ENCODE results near the gene HS3ST4.

HS3ST4 gene

DNA sequence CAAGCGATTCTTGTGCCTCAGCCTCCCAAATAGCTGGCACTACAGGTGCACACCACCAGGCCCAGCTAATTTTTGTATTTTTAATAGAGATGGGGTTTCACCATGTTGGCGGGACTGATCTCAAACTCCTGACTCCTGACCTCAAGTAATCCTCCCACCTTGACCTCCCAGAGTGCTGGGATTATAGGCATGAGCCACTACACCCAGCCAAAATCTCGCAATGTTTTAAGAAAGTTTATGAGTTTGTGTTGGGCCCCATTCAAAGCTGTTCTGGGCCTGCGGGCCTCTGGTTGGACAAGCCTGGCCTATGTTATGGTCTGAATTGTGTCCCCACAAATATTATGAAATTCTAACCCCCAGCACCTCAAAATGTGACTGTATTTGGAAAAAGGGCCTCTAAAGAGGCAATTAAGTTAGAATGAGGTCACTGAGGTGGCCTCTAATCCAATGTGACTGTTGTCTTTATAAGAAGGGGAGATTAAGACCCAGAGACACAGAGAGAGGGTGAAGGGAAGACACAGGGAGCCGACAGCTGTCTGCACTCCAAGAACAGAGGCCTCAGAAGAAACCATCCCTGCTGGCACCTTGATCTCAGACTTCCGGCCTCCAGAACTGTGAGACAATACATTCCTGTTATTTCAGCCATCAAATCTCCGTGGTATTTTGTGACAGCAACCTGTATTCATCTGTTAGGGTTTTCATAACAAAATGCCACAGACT is 469.9 kb downstream of the HS3ST4 start:
- no peak for ATAC-seq (ENCODE audit: insufficient read depth, low read depth)
- H3K9ac ChIP-seq (ENCODE audit: low read depth, low read length) = no peak overlapping the region
- no peak for TF ChIP-seq EZH2 (IDR thresholded peaks at IDR 0.05; ENCODE audit: borderline replicate concordance, low read depth, low read length, severe bottlenecking)
- TF ChIP-seq, protein P1, sequence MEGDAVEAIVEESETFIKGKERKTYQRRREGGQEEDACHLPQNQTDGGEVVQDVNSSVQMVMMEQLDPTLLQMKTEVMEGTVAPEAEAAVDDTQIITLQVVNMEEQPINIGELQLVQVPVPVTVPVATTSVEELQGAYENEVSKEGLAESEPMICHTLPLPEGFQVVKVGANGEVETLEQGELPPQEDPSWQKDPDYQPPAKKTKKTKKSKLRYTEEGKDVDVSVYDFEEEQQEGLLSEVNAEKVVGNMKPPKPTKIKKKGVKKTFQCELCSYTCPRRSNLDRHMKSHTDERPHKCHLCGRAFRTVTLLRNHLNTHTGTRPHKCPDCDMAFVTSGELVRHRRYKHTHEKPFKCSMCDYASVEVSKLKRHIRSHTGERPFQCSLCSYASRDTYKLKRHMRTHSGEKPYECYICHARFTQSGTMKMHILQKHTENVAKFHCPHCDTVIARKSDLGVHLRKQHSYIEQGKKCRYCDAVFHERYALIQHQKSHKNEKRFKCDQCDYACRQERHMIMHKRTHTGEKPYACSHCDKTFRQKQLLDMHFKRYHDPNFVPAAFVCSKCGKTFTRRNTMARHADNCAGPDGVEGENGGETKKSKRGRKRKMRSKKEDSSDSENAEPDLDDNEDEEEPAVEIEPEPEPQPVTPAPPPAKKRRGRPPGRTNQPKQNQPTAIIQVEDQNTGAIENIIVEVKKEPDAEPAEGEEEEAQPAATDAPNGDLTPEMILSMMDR (IDR thresholded peaks at IDR 0.05; ENCODE audit: borderline replicate concordance, extremely low read depth, low read length, poor library complexity, severe bottlenecking) = no peak

GRCh38 chr16:26169473-26169872 is 477.7 kb downstream of the HS3ST4 start:
- Histone ChIP-seq H3K27ac (ENCODE audit: low read length) (no peak overlapping the region), H2AFZ (ENCODE audit: low read depth, low read length) (no peak overlapping the region), H4K20me1 (ENCODE audit: insufficient read depth, low read length) (no peaks in the 10 kb centered on the region), H3K4me1 (ENCODE audit: insufficient read depth, low read length) (no peaks in the 10 kb centered on the region), H3K9me3 (ENCODE audit: insufficient read depth, low read length, severe bottlenecking) (no peaks in the 10 kb centered on the region), H3K79me2 (ENCODE audit: insufficient read depth, low read length) (no peaks in the 10 kb centered on the region), H3K36me3 (ENCODE audit: insufficient read depth, low read length) (no peaks in the 10 kb centered on the region), H3K9ac (ENCODE audit: low read depth, low read length) (no peak overlapping the region), H3K4me2 (ENCODE audit: insufficient read depth, low read length) (no peak overlapping the region), H3K4me3 (ENCODE audit: low read depth in 1 of 2, low read length in 2 of 2) (no peak overlapping the region), H3K27me3 (ENCODE audit: insufficient read depth, low read length, poor library complexity) (no peaks in the 10 kb centered on the region)
- ATAC-seq (ENCODE audit: insufficient read depth, low read depth) = no peak
- TF ChIP-seq, protein P1 (IDR thresholded peaks at IDR 0.05; ENCODE audit: borderline replicate concordance, extremely low read depth, low read length, poor library complexity, severe bottlenecking) = no peak
- TF ChIP-seq EZH2 (IDR thresholded peaks at IDR 0.05; ENCODE audit: borderline replicate concordance, low read depth, low read length, severe bottlenecking) = no peak
- DNase-seq = no peak

More for the DNA sequence above, 469.9 kb downstream of the HS3ST4 start:
- no peak overlapping the region for H2AFZ ChIP-seq (ENCODE audit: low read depth, low read length)
- H3K4me1 ChIP-seq (ENCODE audit: insufficient read depth, low read length) = no peaks in the 10 kb centered on the region
- H3K9me3 ChIP-seq (ENCODE audit: insufficient read depth, low read length, severe bottlenecking) = no peaks in the 10 kb centered on the region
- no peak overlapping the region for H3K27ac ChIP-seq (ENCODE audit: low read length)
- no peaks in the 10 kb centered on the region for H3K27me3 ChIP-seq (ENCODE audit: insufficient read depth, low read length, poor library complexity)
- H3K79me2 ChIP-seq (ENCODE audit: insufficient read depth, low read length) = no peaks in the 10 kb centered on the region
- H3K4me2 ChIP-seq (ENCODE audit: insufficient read depth, low read length) = no peak overlapping the region
- DNase-seq = no peak
- no peaks in the 10 kb centered on the region for H4K20me1 ChIP-seq (ENCODE audit: insufficient read depth, low read length)
- no peak overlapping the region for H3K4me3 ChIP-seq (ENCODE audit: low read depth in 1 of 2, low read length in 2 of 2)
- no peaks in the 10 kb centered on the region for H3K36me3 ChIP-seq (ENCODE audit: insufficient read depth, low read length)

DNA sequence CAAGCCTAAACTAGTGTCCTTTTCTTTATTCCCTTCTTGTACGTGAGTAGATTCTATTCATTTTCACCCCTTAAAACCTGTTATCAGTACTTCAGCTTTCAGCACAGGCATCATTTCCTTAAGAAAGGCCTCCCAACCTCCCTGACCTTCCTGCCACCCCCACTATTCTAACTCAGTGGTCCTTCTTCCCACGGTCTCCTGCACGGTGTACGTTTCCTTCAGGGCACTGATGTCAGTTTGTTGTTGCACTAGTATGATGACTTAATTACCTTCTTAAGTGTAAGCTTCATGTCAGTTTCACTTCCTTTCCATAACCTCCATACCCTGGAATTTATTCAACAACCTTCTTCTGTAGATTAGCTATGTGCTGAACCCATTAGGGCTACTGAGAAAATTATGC is 484.2 kb downstream of the HS3ST4 start:
- no peaks in the 10 kb centered on the region for H3K79me2 ChIP-seq (ENCODE audit: insufficient read depth, low read length)
- no peaks in the 10 kb centered on the region for H3K9me3 ChIP-seq (ENCODE audit: insufficient read depth, low read length, severe bottlenecking)
- DNase-seq (no peak), ATAC-seq (ENCODE audit: insufficient read depth, low read depth) (no peak)
- H3K4me3 ChIP-seq (ENCODE audit: low read depth in 1 of 2, low read length in 2 of 2) = no peak overlapping the region
- TF ChIP-seq, protein P1 (IDR thresholded peaks at IDR 0.05; ENCODE audit: borderline replicate concordance, extremely low read depth, low read length, poor library complexity, severe bottlenecking) = no peak
- TF ChIP-seq EZH2 (IDR thresholded peaks at IDR 0.05; ENCODE audit: borderline replicate concordance, low read depth, low read length, severe bottlenecking) = no peak
- H3K36me3 ChIP-seq (ENCODE audit: insufficient read depth, low read length) = no peaks in the 10 kb centered on the region
- no peak overlapping the region for H2AFZ ChIP-seq (ENCODE audit: low read depth, low read length)
- H3K4me2 ChIP-seq (ENCODE audit: insufficient read depth, low read length) = no peak overlapping the region
- no peak overlapping the region for H3K27ac ChIP-seq (ENCODE audit: low read length)
- H4K20me1 ChIP-seq (ENCODE audit: insufficient read depth, low read length) = no peaks in the 10 kb centered on the region
- no peaks in the 10 kb centered on the region for H3K27me3 ChIP-seq (ENCODE audit: insufficient read depth, low read length, poor library complexity)
- no peaks in the 10 kb centered on the region for H3K4me1 ChIP-seq (ENCODE audit: insufficient read depth, low read length)
- no peak overlapping the region for H3K9ac ChIP-seq (ENCODE audit: low read depth, low read length)
